HG03521 (cell line): Measurements from ENCODE around the gene IL1RAPL1.
"Not testable (repeated sequence)": the region's sequence is repeated elsewhere in the genome, so short reads cannot be mapped to it uniquely, and the experiment has no call there.

ENCODE experiments used
- ATAC-seq: cut with Tn5 transposase; IDR thresholded peaks from one replicate; pipeline ENCODE4 v1.9.1; 2021; ENCODE audit warnings: mild to moderate bottlenecking, moderate library complexity; ENCODE audit not compliant: unreplicated experiment

The IL1RAPL1 gene

GRCh38 chrX:28766561-28766960 is 179.3 kb downstream of the IL1RAPL1 start:
- ATAC-seq: not testable (repeated sequence)

- no peak for ATAC-seq
Measured at GRCh38 chrX:28773807-28774206, 186.6 kb downstream of the IL1RAPL1 start.

GRCh38 chrX:28787206-28787605 is 200.0 kb downstream of the IL1RAPL1 start:
- ATAC-seq: no peak

- not testable (repeated sequence) for ATAC-seq
Measured at GRCh38 chrX:28800671-28801070, 213.4 kb downstream of the IL1RAPL1 start.

GRCh38 chrX:28802625-28803024 is 215.4 kb downstream of the IL1RAPL1 start:
- no peak for ATAC-seq

- ATAC-seq: no peak
Measured at GRCh38 chrX:28835991-28836390, 248.7 kb downstream of the IL1RAPL1 start.

GRCh38 chrX:28843817-28844216 is 256.6 kb downstream of the IL1RAPL1 start:
- no peak for ATAC-seq

- ATAC-seq: no peak
Measured at GRCh38 chrX:28847423-28847822, 260.2 kb downstream of the IL1RAPL1 start.

- ATAC-seq: no peak
Measured at GRCh38 chrX:28848707-28849106, 261.5 kb downstream of the IL1RAPL1 start.

- ATAC-seq: no peak
Measured at GRCh38 chrX:28850955-28851354, 263.7 kb downstream of the IL1RAPL1 start.

GRCh38 chrX:28851871-28852270 is 264.6 kb downstream of the IL1RAPL1 start:
- no peak for ATAC-seq

- ATAC-seq: no peak
Measured at GRCh38 chrX:28854637-28855036, 267.4 kb downstream of the IL1RAPL1 start.

- no peak for ATAC-seq
Measured at GRCh38 chrX:28876408-28876807, 289.2 kb downstream of the IL1RAPL1 start.

- ATAC-seq: no peak
Measured at GRCh38 chrX:28876901-28877300, 289.7 kb downstream of the IL1RAPL1 start.

GRCh38 chrX:28880136-28880535 is 292.9 kb downstream of the IL1RAPL1 start:
- no peak for ATAC-seq

GRCh38 chrX:28884823-28885222 is 297.6 kb downstream of the IL1RAPL1 start:
- ATAC-seq: no peak

- ATAC-seq: no peak
Measured at GRCh38 chrX:28888416-28888815, 301.2 kb downstream of the IL1RAPL1 start.

- ATAC-seq: no peak
Measured at GRCh38 chrX:28889591-28890090, 302.4 kb downstream of the IL1RAPL1 start.

GRCh38 chrX:28901637-28902036 is 314.4 kb downstream of the IL1RAPL1 start:
- ATAC-seq: no peak

GRCh38 chrX:28910487-28910886 is 323.2 kb downstream of the IL1RAPL1 start:
- ATAC-seq: no peak

GRCh38 chrX:28920153-28920943 is 333.1 kb downstream of the IL1RAPL1 start:
- ATAC-seq: no peak

- ATAC-seq: no peak
Measured at GRCh38 chrX:28922106-28922505, 334.9 kb downstream of the IL1RAPL1 start.

- ATAC-seq: no peak
Measured at GRCh38 chrX:28946846-28947245, 359.6 kb downstream of the IL1RAPL1 start.
